KOPT-K1 (cell line): Measurements from ENCODE around the gene GAR1.
A peak's percentile ranks its signal among the peaks of the same experiment; 100 is the strongest.
"Not testable (repeated sequence)": the region's sequence is repeated elsewhere in the genome, so short reads cannot be mapped to it uniquely, and the experiment has no call there.

Experiments
- H3K27ac ChIP-seq: fragments of 200-600 bp; sonication (generic); 2 replicates; pipeline ENCODE4 v1.5.1; 2016; ENCODE audit warnings: antibody characterized with exemption, mild to moderate bottlenecking, low read depth, low read length; ENCODE audit not compliant: poor library complexity, severe bottlenecking
- H3K36me3 ChIP-seq: fragments of 200-600 bp; sonication (generic); 2 replicates; pipeline ENCODE4 v1.5.1; 2017; ENCODE audit warnings: antibody characterized with exemption, mild to moderate bottlenecking, low read length, moderate library complexity; ENCODE audit not compliant: insufficient read depth
- H3K9me3 ChIP-seq: fragments of 200-600 bp; sonication (generic); 2 replicates; pipeline ENCODE4 v1.5.1; 2017; ENCODE audit warnings: antibody characterized with exemption, low read length, mild to moderate bottlenecking; ENCODE audit not compliant: insufficient read depth, poor library complexity, severe bottlenecking

GAR1 gene

DNA sequence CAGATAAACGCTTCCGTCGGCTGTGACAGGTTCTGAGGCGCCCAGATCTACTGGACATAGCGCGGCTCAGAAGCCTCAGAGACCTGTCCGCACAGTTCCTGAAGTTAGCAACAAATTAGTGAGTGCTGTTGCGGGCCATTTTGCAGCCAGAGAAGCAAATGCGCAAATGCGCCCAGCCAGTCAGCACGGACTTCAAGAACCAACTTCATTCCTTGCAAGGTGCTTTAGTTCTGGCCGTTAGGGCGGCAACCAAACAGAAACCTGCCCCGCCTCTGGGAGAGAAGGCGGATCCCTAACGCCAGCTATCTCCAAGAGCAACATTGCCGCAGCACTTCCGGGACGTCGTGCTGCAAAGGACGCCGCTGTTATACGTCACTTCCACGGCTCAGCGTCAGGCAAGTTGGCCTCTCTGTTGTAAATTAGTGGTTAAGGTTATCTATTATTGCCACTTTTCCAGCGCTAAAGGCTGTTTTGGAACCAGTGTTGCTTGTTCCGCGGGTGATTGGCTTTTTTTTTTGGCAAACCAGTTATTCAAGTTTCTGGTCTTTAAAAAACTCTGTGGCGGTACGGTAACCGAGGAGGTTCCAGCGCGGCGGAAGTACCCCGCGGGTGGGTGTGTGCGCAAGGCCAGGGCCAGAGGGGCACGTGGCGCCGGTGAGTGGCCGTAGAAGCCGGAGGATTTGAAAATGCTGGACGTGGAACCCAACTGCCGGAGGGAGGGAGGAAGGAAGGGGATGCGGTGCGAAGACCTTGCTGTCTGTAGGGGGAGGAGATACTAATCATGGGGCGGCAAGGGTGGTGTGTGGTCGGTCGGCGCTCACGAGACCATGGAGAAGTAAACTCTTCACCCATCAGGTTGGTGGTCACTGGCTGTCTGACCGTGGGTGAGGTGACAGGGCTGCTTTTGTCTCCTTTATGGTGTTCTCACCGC lies at the start of gene GAR1:
TSS of gene GAR1 (plus strand) at position 612 of the 931 bp plus-strand sequence. CDS start 403 bp downstream, outside the sequence.
- Histone ChIP-seq H3K9me3 (no peaks in the 10 kb centered on the region), H3K36me3 (peaks cover 36% of the 10 kb centered on the region), H3K27ac (peak within 1 kb of the TSS; percentile 74)

DNA sequence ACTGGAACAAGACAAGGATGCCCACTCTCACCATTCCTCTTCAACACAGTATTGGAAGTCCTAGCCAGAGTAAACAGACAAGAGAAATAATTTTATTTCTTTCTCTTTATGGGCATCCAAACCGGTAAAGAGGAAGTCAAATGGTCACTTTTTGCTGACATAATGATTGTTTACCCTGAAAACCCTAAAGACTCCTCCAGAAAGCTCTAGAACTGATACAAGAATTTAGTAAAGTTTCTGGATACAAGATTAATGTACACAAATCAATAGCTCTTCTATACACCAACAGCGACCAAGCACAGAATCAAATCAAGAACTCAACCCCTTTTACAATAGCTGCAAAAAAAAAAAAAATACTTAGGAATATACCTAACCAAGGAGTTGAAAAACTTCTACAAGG lies 33.5 kb upstream of the GAR1 start:
- H3K9me3 ChIP-seq, H3K36me3 ChIP-seq, H3K27ac ChIP-seq: not testable (repeated sequence)

DNA sequence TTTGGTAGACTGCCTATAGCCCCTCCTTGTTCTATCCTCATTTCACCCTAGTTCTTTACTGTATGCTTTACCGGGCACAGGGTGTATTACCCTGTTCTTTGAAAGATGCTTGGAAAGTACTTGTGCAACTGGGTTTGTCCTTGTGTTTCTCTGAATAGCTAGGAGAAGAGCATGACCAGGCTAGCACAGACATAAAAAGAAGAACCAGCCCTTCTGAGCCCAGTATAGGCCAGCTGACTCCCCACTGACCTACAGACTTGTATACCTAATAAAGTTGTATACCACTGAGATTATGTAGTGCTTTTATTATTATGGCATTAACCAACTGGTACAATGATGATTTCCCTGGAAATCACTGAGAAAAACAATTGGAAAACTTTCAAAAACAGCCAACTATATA lies 28.7 kb upstream of the GAR1 start:
- H3K9me3 ChIP-seq: peaks cover 8% of the 10 kb centered on the region
- no peaks in the 10 kb centered on the region for H3K36me3 ChIP-seq
- no peak overlapping the region for H3K27ac ChIP-seq

DNA sequence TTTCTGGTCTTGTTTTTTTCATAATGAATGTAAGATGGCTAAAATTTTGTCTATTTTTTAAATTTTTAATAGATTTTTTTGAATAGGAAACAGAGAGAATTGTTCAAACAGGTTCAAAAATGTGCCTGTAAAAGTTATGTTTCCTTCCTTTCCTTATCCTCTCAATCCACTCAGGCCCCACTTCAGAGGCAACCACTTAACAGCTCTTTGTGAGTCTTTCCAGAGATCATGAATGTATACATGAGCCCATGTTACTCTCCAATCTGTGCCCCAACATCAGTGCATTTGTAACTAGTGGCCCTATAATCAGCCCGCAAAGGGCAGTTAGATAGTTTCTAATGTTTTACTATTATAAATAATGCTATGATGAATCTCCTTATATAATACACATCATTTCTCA lies 27.8 kb upstream of the GAR1 start:
- no peaks in the 10 kb centered on the region for H3K36me3 ChIP-seq
- no peak overlapping the region for H3K27ac ChIP-seq
- H3K9me3 ChIP-seq: peaks cover 8% of the 10 kb centered on the region

DNA sequence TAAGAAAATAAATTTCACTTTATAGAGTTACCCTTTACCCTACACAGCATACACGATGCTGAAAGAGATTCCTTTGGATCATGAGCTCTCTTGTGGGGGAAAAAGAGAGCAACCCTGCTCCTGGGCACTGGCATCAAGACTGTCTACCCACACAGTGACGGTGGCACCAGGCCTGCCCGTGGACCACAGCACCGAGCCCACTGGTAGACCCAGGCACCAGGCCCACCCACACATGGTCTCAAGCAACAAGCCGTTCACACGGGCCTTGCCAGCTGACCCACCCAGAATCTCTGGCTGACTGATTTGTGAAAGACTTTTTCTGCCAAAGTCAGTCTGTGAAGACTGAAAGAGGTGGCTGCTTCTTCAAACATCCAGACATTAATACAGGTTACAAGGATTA lies 20.5 kb upstream of the GAR1 start:
- no peak overlapping the region for H3K27ac ChIP-seq

DNA sequence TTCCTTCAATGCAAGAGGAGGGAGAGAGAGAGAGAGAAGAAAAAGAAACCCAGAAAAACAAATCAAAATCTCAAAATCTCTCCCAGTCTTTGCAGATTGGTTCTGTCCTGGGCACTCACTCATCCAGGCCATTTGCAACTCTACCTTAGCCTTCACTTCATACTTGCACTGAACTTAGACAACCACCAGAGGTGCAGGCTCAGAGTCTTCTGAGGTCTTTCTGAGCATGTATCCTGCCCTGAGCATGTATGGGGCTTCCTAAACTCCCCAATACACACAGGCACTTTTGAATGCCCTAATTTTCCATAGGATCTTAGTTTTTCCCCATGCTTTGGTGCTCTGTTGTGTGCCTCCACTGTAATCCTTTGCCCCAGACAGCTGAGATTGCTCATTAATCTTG lies 16.7 kb upstream of the GAR1 start:
- H3K9me3 ChIP-seq: peaks cover 22% of the 10 kb centered on the region
- H3K36me3 ChIP-seq: no peaks in the 10 kb centered on the region
- H3K27ac ChIP-seq: no peak overlapping the region

More for the DNA sequence above, 20.5 kb upstream of the GAR1 start:
- H3K9me3 ChIP-seq: peaks cover 26% of the 10 kb centered on the region
- no peaks in the 10 kb centered on the region for H3K36me3 ChIP-seq

DNA sequence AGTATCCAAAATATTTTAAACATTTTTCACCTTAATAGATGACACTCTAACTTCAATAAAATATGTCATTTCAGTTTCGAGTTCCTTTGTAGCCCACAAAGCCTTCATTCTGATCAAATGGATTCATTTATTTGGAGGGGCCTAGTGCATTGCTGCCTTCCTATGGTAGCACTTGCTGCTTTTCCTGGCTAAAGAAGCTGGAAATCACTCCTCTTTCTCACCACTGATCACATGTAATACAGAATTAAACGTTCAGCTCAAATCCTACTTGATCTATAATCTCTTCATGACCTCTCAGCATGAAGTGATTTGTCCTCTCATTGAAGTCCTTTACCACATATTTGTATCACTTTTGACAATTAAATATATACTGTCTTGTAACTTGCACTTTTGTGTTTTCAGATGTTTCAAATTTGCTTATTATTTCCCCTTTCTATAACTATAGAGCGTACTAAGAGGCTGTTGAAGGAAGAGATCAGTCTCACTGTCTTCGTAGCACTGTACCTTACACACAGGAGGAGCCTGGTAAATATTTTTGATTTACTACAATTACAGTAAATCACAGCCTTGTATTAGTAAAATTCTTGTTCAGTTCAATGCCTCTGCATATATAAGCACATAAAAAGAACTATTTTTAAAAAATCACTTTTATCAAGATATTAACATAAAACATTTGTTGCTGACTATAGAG lies 14.3 kb upstream of the GAR1 start:
- Histone ChIP-seq H3K27ac (no peak overlapping the region), H3K36me3 (no peaks in the 10 kb centered on the region), H3K9me3 (peaks cover 4% of the 10 kb centered on the region)

DNA sequence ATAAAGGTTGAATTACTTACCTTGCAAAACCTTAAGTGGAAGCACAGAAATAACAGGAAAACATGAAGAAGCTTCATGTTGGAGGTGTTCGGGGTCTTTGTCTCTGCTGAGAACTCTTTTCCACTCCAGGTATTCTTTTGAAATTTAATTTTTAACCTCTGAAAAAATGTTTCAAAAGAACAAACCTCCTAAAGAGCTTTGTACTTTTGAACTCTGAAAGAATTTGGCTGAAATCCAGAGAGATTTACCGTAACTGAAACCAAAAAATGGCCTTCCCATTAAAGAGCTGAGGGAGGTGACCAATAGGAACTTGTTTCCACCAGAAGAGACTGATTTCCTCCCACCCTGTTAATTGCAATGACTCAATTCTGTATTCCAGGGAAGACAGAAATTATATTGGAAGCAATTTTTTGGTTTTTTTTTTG lies 13.7 kb upstream of the GAR1 start, which contains the start of gene CFI:
TSS of gene CFI (minus strand) at position 105 of the 425 bp plus-strand sequence. CDS start at position 77, 28 bp downstream.
- Histone ChIP-seq H3K36me3 (no peaks in the 10 kb centered on the region), H3K27ac (no peak within 1 kb of the TSS), H3K9me3 (no peaks in the 10 kb centered on the region)

DNA sequence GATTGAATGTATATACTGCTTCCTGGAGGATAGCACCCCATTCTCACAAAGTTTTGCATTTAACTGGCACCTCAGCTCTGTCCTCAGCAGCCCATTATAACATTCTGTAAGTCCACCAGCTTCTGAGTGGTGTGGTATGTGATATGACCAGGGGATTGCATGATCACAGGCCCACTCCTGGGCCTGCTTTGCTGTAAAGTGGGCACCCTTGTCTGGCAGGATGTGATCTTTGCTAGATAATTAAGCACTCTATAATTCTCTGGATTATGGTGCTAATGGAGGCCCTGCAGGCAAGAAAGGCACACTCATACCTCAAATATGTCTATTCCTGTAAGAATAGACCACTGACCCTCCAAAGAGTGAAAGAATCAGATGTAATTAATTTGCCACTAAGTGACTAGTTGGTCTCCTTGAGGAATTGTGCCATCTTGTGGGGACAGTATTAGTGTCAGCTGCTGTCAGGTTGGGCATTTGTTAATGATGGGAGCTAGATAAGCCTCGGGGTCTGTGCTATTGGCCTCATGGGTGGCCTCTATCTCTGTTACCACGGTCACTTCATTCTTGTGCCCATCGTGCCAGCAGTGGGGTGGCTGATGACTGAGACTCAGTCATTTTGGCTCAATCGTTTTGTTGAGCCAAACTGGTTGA lies 11.5 kb upstream of the GAR1 start:
- Histone ChIP-seq H3K36me3 (no peaks in the 10 kb centered on the region), H3K9me3 (no peaks in the 10 kb centered on the region), H3K27ac (no peak overlapping the region)

DNA sequence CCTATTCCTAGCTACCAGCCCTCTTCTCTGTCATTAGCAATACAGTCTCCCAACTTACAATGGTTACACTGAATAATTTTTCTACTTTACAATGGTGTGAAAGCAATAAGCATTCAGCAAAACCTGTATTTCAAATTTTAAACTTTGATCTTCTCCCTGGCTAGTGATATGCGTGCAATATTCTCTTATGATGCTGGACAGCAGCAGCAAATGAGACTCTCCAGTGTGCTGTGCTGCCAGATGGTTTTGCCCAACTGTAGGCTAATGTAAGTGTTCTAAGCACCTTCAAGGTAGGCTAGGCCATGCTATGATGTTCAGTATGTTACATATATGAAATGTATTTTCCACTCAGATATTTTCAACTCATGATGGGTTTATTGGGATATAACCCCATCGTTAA lies 5.9 kb upstream of the GAR1 start:
- Histone ChIP-seq H3K27ac (no peak overlapping the region), H3K36me3 (no peaks in the 10 kb centered on the region), H3K9me3 (no peaks in the 10 kb centered on the region)

DNA sequence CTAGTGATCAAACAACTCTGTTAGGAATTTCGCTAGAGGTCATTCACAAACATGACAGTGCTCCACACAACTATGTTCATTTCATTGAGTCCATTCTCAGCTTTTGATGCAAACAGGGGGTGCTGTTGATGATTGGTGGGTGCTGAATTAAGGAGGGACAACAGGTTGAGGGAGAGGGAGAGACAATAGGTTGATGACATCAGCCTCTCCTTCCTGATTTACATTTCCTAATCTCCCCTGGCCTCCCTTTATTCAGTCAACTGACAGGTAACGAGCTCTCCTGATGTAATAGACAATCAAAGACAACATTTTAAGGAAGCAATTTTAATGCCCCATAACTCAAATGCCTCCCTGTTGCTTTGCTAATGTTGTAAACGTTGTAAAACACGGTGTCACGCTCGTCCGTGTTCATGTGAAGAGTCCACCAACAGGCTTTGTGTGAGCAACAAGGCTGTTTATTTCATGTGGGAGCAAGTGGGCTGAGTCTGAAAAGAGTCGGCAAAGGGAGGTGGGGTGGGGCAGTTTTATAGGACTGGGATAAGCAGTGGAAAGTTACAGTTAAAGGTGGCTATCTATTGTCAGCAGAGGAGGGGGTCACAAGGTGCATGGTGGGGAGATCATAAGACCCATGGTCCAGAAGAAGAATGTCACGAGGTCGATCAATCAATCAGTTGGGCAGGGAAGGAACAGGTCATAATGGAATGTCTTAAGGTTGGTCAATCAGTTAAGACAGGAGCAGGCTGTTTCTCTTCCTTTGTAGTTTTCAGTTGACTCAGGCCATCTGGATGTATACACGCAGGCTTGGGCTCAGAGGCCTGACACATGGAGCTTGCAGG lies 4.8 kb upstream of the GAR1 start:
- no peak overlapping the region for H3K27ac ChIP-seq

DNA sequence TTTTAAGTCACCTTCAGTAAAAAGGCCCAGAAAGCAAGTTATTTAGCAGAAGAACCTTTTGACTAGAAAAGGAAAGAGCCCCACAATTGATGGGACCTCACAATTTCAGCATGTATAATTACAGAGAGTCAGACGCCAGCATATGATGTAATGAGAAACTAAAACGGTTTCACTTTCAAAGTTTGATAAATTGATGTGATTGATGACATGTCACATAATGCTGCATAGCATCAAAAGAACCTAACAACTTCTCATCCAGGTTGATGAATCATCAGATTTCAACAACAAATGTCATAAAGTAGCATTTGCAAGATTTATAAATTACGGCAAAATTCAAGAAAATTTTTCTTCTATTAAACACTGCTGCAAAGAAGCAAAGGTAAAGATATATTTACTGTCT lies 3.9 kb upstream of the GAR1 start:
- no peak overlapping the region for H3K27ac ChIP-seq
- no peaks in the 10 kb centered on the region for H3K36me3 ChIP-seq
- no peaks in the 10 kb centered on the region for H3K9me3 ChIP-seq

More for the DNA sequence above, 4.8 kb upstream of the GAR1 start:
- no peaks in the 10 kb centered on the region for H3K36me3 ChIP-seq
- no peaks in the 10 kb centered on the region for H3K9me3 ChIP-seq

DNA sequence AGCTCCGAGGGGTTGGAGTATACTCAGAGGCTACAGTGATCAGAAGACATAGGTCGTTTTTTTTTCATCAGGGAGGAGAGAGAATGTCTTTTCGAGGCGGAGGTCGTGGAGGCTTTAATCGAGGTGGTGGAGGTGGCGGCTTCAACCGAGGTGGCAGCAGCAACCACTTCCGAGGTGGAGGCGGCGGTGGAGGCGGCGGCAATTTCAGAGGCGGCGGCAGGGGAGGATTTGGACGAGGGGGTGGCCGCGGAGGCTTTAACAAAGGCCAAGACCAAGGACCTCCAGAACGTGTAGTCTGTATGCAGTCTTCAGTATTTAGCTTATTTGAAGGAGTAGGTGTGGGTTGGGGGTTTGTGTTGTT lies 500 bp downstream of the GAR1 start:
- Histone ChIP-seq H3K27ac (peak overlapping the region; percentile 74), H3K9me3 (no peaks in the 10 kb centered on the region), H3K36me3 (peaks cover 42% of the 10 kb centered on the region)

DNA sequence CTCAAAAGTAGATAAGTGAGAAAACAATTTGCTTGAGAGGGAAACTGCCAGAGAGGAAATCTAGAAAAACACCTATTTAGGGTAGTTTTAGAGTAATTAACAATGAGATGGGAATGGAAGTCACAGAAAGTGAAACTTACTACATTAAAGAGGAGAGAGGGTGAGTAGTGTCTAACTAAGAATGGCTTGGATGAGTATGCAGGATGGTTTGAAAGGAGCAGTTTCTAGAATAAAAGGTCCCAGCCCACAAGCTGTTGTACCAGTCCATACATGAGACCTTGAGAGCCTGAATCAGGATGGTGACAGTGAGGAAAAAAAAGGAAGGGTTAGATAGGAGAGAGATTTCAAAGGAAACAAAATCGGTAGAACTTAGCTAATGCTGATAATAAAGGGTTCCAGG lies 1.3 kb downstream of the GAR1 start:
- peaks cover 50% of the 10 kb centered on the region for H3K36me3 ChIP-seq
- H3K9me3 ChIP-seq: no peaks in the 10 kb centered on the region
- peak overlapping the region; percentile 74 for H3K27ac ChIP-seq
